ENCODE data around the gene ZNF423.

Gene ZNF423

DNA sequence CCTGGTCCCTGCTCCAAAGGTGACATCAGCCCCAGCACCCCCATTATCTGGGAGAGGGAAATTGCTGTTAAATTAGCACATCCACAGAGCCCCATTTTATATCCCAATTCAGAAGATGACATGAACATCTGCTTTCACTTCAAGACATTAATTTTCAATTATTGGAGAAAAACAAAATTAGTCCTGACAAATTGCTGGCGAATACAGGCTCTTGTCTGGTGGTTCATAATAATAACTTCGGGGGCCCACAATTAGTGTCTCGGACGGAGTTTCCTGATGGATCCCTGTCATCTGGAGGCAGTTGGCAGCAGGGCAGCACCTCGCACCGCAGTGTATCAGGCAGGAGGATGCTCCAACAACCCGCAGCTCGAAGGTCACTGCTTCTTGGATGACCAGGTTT, 7.4 kb downstream of the ZNF423 start:
- DNase-seq (ENCODE audit: low spot score) = no peak

DNA sequence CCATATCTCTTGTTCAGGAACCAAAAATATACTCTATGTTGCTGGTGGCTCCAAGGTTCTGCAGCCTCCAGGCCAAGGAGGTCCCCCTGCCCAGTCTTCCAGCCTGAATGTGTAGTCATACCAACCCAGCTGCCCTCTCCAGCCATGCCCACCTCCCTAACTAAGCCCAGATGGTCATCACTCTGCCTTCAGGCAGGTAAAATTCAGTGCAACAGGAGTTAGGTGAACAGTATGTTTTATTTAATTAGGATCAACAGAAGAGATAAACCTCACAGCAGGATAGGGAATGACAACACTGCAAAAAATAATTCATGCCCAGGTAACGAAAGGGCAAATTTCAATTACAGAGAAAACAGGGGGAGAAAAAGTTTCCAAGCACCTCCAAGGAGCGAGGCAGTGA, 9.1 kb downstream of the ZNF423 start:
- DNase-seq (ENCODE audit: low spot score) = no peak

DNA sequence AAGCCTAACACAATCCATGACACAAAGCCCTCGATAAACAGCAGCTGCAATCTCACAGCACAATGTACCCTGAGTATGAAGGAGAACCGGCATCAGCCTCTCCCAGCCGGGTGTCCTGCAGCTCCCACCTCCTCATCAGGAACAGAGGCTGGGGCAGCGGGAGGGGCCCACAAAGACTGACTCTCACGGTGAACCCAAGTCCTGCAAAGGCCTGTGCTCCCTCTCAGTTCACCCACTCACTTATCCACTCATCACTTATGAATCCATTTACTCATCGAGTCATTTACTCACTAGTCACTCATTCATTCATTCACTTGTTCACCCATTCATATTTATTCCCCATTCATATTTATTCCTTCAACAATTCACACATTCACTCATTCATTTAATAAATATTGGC, 11.6 kb downstream of the ZNF423 start:
- no peak for DNase-seq (ENCODE audit: low spot score)

DNA sequence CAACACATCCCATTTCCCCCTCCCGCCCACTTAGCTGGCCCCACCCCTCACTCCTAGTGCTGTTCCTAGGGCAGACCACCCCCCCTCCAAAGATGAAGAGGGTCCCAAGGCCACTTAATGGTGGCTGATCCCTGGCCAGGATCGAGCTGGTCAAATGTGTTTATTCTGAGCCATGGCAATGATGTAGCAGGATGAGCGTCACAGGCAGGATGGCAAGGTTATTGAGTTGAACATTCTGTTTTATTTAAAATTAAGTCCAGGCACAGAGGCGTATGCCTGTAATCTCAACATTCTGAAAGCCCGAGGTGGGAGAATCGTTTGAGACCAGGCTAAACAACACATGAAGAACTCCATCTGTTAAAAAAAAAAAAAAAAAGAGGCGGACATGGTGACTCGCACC, 12.2 kb downstream of the ZNF423 start:
- no peak for DNase-seq (ENCODE audit: low spot score)

DNA sequence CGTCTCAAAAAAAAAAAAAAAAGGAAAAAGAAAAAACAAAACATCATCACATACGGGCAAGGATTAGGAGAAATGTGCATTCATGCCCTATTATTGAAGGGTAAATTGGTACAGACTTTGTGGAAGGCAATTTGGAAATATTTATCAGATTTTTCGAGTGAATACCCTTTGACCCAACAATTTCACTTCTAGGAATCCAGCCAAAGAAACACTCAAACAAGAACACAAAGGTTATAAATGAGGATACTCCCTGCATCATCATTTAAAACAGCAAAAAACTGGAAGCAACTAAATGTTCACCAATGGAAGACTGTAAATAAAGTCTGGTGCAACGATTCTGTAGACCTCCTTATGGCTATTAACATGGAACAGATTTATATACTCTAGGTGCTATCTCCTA, 12.9 kb downstream of the ZNF423 start:
- no peak for DNase-seq (ENCODE audit: low spot score)

DNA sequence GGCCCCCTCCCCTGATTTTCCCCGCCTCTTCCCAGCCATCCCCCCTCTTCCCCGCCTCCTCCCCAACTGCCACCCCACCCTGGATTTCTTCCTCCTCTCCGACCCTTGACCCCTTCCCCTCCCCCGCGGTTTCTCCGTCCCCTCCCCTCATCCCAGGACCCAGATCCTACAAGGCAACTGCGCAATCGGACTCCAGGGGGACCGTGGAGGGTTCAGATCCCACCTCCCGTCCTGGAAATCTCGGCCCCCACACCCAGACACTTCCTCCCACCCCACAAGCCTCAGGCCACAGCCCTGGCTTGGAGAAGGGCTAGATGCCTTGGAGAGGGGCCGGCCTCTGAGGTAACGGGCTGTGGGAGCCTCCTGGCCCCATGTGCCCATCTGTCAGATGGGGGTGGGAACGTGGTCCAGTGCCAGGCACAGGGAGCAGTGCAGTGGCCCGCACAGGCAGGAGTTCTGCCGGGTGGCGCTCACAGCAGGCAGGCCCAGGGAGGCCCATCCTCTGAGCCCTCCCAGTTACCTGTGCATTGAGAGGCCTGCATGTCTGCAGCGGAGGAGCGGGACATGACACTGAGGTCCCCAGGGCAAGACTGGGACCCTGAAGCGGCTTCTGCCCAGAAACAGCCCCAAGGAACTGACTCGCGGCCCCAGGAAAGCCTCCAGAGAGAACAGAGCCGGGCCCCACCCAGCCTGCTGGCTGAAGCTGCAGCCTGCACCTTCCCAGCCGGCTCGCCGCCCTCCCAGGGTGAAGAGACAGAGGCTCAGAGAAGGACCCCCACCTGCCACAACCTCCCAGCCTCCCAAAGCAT, 16.7 kb downstream of the ZNF423 start:
- no peak for DNase-seq (ENCODE audit: low spot score)

DNA sequence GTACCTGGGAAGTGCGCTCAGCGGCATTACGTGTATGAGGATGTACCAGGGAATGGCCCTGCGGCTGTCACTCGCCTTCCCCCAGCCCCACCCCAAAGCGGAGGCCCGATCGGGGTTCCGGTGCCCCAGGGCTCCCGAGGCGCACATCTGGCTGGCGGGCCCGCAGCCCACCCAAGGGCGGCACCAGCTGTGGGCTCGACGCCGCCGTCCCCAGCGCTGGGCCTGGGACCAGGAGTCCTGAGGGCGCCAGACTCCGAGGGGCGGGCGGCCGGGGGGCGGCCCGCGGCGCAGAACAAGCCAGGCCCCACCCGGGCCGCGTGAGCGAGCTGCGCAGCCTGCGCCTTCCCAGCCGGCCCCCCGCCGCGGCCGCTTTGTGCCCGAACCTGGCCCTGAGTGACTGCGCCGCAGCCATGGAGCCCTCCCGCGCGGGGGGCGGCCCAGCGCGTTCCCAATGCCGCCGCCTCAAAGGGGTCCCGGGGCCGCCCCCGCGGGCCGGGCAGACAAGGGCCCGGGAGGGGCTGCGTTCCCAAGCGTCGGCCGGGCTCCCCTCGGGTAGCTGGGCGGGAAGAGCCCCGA, 17.4 kb downstream of the ZNF423 start:
- no peak for DNase-seq (ENCODE audit: low spot score)

DNA sequence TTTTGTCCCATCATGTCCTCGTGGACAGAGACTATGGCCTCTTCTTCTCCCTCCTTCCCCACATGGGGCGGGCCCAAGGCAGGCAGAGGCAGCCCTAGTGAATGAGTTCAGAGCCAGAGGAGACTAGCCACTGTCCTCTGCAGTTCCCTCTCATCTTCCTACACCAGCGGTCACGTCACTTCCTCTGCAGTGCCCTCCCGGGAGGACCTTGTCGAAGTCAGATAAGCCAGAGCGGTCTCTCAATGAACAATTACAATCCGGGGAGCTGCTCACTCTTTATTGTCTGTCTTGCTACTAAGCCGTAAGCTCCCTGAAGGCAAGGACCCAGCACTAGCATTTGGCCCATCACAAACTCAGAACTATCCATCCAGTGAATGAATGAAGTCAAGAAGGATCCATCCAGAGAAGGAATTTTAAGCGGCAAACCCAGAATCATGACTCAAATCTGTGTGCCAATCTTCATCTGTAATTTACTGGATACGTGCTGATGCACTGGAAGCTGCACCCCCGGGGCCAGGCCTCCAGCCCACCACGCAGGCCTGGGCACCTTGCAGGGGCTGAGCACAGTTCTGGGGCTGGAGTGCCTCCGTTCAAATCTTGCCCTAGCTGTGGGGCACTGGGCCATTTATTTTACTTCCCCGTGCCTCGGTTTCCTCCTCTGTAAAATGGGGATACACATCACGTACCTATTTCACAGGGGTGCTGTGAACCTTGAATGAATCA, 18.1 kb downstream of the ZNF423 start:
- DNase-seq (ENCODE audit: low spot score) = no peak

DNA sequence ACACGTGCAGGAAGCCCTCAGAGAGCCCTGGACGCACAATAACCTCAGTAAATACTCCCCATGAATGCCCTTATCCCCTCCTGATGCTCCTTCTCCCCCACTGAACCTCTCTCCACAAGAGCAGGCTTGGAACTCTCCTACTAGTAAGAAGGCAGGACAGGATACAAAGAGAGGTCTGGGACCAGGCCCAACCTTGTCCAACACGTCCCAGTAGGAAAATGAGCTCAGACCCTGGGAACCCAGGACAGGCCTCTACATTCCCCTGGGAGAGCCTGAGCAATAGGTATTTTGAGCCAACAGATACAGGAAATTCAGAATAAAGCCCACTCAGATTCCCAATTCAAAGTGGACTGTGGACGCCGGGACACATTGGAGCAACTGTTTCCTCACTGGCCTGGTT, 19.2 kb downstream of the ZNF423 start:
- no peak for DNase-seq (ENCODE audit: low spot score)

DNA sequence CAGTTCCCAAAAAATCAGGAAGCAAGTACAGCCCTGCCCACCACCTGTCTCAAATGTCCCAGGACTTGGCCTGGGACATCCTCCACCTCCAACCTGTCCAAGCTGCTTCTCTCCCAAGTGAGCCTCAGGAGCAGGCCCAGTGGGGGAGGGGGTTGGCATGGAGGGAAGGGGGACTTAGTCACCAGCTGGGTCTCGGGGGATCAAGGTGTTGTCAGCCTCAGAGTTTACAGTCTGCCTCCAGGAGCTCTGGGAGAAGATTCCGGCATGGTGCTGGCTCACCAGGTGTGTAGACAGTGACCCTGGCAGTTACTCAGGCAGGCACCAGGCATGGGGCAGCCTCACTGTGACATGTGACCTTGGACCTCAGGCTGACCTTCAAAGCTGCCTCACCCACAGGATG, 19.7 kb downstream of the ZNF423 start:
- DNase-seq (ENCODE audit: low spot score) = no peak

DNA sequence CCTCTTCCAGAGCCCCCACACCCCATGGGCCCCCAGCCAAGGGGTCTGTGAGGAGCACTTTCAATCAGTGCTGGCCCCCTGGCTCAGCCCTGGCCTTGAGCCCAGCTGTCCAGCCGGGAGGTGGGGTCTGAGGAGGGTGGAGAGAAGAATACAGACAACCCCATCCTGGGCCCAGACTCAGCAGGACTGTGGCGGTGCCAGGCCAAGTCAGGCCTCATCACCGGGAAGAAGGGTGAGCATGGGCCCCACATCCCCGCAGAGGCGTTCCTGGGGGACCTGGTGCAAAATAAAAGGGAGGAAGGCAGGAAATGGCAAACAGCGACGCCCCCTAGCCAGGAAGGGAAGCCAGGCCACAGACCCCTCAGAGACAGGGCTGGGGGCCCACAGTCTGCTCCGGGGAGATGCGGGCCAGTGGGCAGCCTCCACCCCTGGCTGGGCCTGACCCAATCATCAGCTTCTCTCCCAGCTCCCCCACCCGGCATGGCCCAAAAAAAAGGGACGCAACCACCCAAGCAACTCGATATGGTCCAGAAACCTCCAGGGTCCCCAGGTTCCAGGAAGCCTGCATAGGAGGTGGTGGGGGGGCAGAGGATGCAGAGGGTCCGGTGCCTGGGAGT, 20.6 kb downstream of the ZNF423 start:
- no peak for DNase-seq (ENCODE audit: low spot score)

DNA sequence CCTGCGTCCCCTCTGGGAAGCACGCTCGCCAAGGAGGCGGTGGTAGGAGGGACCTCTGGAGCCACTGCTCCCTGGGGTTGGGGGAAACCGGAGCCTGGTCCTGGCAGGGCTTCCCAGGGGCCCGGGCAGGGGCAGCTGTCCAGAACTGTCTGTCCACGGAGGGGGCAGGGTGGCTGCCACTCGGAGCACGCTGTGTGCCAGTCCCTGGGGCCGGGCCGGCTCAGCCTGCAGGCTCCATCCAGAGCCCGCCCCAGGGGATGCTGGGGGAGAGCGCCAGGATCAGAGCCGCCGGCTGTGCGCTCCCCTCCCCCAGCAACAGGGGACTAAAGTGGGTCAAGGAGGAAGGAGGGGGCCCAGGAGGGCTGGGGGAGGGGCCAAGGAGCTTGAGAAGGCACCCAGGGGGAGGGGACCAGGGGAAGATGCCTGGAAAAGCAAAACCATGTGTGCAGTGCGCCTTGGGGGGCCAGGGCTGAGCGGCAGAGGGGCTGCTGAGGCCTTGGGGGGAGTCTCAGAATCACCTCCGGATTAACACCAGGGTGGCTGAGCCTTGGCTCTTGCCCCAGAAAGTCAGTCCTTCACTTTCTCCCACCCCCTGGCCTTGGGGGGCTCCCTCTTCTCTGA, 21.3 kb downstream of the ZNF423 start:
- no peak for DNase-seq (ENCODE audit: low spot score)

DNA sequence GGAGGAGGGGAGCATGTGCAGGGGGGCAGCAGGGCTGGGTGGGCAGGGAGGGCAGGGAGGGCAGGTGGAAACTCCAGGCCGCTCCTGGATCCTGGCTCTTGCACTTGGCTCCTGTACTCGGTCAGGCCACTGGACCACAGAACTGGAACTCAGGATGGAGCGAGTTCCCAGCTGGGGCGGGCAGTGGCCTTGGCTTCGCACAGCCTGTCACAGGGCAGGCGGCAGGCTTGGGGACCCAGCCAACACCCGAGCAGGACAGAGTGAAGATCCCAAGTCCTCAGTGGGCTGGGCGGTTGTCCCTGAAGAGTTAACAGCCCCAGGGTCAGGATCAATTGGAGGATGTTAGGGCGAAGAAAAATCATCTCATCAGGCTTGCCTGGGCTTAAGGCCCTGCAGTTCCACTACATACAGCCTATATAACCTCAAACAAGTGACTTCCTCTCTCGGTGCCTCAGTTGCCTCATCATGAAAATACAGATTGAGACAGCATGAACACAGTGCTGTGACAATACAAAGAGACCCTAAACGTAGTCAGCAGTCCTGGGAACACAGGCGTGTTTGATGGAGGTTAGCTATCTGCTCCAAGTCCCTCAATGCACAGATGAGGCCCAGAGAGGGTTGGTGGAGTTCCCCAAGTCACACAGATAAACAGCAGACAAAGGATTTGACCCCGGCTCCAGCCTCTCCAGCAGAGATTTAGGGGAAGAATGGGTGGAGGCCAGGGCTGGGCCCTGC, 21.9 kb downstream of the ZNF423 start:
- no peak for DNase-seq (ENCODE audit: low spot score)

DNA sequence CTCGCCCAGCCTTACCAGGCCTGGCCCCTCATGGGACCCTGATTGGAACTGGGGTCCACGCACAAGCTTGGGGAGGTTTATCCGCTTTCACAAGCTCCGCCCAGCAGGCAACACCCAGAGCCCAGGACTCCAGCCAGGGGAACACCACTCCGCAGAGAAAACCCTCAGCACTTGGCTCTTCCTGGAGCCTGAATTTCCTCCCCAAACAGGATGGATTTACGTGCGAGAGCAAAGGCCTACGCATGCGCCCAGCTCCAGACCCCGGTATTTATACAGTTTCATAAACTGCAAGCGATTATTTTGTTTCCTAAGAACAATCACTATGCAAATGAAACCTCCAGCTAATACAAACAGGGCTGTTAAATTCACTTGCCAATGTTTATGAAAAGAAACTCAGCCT, 22.8 kb downstream of the ZNF423 start:
- no peak for DNase-seq (ENCODE audit: low spot score)

DNA sequence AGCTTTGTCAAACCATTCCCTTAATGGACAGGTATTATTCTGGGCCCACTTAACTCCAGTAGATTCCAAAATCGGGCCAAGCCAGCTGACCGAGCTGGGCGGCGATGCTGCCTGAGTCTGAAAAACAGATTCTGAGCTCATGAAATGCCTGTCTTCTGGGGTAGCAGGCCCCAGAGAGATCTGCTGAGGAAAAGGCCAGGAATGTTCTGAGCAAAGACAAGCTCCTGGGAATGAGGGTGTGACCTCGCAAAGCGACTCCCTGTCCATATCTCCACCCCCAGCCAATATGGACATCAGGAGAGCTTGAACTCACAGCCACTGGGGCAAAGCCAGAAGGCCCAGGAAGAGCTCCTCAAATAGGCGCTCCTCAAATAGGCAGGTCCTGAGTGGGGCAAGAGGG, 23.7 kb downstream of the ZNF423 start:
- no peak for DNase-seq (ENCODE audit: low spot score)

DNA sequence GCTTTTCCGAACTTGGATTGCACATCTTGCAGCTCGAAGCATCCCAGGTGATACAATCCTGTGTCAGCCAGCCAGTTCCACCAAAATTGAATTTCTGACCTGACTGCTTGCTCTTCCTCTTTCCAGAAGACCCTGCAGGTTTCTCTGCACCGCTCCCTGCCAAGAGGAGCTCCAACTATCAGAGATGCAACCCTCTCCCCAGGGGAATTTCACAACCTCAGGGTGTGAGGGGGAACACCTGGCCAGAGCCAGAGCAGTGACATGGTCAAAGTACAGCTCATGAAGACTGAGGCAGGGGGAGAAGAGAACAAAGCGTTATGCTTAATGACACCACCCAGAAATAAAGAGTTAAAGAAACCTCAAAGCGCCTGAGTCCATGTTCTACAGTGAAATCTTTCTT, 25.0 kb downstream of the ZNF423 start:
- no peak for DNase-seq (ENCODE audit: low spot score)

DNA sequence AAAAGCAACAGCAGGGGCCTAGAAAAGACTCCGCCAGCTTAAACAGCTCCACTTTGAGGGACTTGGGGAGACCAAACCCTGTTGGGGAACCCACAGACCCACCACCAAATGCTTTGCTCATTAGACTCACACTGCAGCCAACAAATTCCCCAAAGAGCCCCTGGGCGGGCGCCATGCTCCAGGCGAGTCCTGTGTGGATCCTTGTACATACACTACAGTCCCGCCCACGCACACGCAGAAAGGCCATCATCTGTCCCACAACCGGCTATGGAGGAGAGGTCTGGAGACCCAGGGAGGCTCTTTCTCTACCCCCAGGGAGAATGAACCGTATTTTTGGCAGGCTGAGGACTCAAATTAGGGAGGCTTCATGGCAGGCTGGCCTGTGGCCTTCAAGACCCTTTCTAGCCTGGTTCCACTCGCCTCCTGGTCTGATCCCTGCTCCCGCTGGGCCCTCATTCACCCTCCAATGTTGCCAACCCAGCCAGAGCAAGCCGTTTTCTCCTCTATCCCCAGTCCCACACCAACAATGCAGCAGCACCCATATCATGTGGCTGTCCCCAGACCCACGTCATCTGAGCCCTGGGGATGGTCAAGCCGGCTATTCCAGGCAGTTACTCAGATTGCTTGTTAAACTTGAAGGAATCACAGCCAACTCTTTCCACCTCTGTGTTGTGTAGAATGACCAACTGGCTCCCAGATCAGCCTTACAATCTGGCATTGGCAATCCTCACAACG, 27.2 kb downstream of the ZNF423 start:
- no peak for DNase-seq (ENCODE audit: low spot score)

DNA sequence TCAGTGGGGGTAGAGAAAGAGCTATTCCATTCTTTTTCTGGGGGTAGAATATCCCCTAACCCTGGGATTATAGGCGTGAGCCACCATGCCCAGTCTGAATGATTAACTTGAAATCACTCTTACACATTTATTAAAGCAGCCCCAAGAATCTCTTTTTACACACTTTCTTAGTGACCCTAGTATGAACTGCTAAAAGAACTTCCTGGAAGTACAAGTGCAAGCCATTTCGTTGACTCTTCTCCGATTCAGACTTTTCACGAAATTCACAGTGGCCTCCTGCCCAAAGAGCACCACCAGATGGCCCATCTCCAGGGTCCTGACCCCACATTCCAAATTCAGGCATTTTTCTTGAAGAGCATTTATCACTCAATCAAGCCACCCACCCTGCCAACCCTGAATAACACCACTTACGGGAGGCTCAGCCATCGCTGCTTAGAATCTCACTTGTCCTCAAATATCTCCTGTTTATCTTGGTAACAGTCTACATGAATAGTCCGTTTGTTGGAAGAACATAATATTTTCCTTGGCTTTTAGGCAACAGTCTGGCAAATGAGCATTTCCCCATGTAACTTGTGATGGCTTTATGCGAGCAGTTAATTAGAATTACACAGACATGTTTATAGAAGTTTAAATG, 28.0 kb downstream of the ZNF423 start:
- no peak for DNase-seq (ENCODE audit: low spot score)

DNA sequence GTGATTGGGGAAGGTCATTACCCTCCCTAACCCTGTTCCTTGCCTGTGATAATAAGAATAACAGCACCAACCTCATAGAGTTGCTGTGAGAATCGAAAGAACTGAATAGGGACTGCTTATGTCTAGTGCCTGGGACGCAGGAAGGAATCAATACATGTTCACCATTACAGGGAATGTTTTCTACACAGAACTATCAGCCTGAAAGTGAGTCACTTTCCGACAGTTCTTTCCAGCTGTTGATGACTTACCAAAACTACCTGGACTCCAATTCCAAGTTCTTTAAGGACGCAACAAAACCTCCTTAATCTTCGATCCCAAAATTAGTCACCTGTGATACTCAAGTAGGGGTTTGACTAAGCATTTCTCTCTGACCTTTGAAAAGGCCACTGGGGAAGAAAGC, 29.4 kb downstream of the ZNF423 start:
- DNase-seq (ENCODE audit: low spot score) = no peak

DNA sequence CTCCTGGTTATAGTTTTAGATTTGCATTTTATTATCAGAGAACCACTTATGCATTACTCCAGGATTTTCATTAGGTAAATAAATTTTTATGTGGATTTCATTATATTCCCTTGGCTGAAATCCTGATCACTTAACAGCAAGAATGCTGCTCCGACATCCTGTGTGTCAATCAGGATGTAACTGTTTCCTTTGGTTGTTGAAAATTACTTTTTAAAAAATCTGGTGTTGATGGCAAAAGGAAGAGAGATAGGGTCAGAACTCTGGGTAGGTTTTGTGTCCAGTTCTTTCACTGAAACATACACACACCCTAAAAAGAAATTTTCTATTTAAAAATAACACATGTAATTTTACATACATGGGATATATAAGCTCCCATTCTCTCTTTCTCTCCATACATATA, 30.9 kb downstream of the ZNF423 start:
- DNase-seq (ENCODE audit: low spot score) = no peak

DNA sequence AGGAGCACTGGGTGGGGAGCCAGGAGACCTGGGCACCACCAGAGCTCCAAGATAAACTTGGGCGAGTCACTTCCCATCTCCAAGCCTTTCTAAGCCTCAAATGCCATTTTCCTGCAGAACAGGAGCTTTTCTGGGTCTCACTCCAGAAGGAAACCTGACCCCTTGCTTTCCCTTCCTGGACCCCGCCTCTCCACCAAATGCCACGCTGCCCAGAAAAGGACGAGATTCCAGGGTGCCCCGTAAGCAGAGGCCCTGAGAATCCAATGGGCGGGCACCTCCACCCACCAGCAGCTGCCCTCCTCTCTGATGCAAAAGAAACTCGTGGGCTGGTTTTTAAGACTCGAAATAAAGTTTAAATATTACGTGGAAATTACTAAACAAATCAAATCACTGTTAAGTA, 31.3 kb downstream of the ZNF423 start:
- DNase-seq (ENCODE audit: low spot score) = no peak
